HG03520 (cell line): ENCODE results near the gene PSMC3.

Source experiments
- ATAC-seq: cut with Tn5 transposase; IDR thresholded peaks from one replicate; pipeline ENCODE4 v1.9.1; 2021; ENCODE audit warnings: mild to moderate bottlenecking, moderate library complexity; ENCODE audit not compliant: unreplicated experiment

The PSMC3 gene

DNA sequence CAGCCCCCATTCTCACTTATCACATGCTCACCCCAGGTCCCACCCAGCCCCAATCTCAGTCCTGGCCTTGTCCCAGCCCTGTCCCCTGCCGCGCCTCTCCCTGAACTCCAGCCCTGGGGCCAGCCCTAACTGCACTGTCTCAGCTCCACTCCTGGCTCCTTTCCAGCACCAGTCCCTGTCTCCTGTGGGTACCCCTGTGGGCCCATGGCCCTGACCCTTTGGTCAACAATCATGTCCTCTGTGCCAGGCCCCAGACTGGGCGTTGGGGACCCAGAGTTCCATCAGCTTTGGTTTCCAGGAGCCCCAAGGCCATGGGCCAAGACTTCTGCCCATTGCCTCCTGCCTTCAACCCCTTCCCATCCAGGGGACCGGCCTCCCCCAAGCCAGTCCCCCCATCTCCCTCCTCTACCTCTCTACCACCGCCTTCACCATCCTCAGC, 48.6 kb downstream of the PSMC3 start:
- ATAC-seq, result no peak

DNA sequence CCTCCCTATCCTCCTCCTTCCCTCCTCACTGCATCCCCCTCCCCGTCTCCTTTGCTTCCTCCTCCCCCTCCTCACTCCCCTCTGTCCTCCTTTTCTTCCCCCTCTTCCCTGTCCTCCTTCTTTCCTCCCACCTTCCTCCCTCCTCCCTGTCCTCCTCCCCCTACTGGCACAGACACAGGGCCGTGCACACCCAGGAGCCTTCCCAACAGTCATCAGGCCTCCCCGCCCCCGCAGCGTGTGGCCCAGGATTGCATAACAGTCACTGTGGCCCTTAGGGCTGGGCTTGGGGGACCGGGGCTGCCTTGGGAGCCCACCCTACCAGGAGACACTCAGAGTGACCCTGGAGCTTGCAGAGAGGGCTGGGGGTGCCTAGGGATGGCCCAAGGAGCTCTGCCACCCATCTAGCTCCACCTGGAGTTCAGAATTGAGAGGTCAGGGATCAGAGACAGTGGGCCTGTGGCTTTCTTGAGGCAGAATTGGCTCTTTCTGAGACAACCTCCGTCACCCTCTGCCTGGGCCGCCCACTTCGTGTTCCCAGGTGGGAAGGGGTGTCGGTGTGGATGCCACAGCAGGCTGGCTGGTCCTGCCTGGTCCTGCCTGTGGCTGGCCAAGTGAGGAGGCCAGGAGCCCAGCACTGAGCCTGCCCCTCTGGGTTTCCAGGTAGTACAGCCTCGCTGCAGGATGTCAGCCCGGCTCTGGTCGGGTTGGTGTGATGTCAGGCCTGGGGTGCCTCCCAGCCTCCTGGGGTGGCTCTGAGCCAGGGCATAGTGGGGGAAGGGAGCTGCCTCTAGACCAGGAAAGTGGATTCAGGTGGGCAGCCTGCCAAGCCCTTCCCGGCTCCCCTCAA, 49.5 kb downstream of the PSMC3 start:
- no peak for ATAC-seq

DNA sequence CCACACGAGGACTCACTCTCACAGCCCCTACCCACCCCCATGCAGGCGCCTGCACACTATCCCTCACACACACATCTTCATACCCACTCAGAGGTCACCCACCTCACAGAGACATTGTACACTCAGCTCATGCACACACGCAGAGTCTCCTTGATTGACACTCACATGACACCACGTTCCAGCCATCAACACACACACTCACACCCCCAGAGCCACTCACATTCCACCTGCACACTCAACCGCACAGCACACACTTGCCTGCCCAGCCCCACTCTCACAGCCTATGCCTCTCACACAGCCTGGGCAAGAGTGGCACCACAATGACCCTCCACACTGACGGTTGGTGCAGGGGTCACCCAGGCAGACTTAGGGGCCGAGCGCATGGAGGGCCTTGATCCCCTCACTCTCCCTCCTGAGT, 50.1 kb downstream of the PSMC3 start:
- no peak for ATAC-seq

DNA sequence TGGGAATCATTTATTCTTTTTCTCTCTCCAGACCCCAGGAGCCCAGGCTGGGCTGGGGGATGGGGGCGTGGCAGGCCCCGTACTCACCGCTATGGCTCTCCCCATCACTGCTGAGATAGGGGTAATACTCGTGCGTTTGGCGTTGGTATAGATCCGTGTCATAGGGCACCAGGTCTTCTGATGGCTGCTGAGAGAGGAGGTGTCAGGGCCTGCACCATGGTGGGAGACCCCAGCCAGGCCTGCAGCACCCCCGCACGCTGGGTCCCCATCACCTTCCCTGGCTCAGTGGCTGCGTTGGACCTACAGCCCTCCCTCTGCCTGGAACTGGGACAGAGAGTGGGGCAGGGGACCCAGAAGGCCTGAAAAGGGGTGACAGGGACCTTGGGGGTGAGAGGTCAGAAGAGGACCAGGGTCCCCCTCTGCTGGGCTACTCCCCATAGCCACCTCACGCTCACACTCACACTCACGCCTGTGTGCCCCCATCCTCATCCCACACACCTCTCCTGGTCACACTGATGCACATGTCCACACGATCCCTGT, 50.6 kb downstream of the PSMC3 start:
- no peak for ATAC-seq

DNA sequence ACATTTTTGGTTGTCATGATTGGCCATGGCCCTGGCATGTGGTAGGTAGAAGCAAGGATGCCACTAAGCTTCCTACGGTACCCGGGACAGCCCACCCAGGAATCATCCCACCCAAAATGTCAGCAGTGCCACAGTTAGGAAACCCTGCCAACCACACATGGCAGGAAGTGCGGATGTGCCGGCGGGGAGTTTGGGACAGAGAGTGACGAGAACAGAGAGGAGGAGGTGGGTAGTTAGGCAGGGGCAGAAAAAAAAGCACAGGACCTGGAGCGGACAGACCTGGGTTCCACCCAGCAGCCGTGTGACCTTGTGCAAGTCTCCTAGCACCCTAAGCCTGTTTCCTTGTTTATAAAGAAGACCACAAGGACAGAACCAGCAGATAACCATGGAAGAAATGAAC, 51.2 kb downstream of the PSMC3 start:
- ATAC-seq, result no peak

DNA sequence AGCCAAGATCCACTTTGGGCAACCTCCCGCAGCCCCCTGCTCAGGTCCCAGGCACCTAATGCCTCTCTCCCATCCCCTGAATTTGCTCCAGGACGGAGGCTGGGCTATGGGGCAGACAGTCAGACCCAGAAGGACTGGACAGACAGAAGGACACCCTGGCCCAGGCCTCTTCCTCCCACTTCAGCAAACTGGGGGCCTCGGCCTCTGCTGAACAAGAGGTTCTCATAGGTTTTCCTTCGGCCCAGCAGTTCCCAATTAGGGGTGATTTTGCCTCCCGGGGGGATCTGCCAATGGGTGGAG, 51.6 kb downstream of the PSMC3 start:
- no peak for ATAC-seq

DNA sequence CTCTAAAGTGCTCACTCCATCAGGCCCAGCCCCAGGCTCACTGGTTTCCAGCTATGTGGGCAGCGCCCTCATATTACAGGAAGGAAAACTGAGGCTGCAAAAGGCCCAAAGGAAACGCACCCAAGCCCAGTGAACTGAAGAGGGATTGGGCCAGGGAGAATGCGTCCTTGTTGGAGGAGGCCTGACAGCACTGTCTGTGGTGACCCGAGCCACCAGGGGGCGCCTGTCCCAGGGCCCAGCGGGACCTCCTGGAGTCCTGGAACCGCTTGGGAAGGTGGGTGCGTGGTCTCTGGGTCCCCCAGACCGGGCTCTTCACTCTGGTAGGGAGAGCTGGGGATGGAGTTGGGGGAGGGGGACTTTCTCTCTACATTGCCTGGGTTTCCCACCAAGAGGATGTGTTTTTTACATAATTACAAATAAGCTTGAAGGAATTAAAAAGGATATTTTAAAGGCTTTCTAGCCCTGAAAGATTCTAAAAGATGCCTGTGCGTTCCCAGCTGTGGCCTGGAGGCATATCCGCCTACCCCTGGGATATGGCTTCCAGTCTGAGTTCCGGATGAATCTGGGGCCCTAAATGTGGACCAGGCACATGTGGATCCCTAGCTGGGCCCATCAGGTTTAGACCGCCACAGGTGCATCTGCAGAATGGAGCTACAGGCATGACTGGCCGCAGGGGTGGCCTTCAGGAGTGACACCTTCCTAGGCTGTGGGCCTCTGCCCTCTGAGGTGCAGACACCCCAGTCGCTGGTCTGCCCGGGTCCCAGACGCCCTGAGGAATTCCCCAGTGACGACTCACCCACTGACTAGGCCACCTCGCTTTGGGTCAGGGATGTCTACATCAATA, 52.1 kb downstream of the PSMC3 start:
- ATAC-seq, result peak; percentile 40

DNA sequence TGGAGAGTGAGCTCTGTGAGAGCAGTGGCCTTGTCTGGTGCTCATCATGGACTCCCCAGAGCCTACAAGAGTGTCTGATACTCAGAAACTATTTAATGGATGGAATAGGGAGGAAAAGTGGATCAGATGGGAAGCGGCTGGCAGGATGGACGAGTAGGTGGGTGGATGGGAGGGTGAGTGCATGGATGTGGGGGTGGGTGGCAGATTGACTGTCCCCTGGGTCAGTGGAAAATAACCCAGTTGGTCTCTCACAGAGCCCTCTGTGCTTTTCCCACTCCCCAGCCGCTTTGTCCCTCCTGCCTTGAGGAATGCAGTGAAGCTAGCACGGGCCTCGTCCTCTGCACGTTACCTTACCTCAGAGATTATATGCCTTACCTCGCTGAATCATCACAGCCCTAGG, 53.8 kb downstream of the PSMC3 start:
- ATAC-seq, result no peak

DNA sequence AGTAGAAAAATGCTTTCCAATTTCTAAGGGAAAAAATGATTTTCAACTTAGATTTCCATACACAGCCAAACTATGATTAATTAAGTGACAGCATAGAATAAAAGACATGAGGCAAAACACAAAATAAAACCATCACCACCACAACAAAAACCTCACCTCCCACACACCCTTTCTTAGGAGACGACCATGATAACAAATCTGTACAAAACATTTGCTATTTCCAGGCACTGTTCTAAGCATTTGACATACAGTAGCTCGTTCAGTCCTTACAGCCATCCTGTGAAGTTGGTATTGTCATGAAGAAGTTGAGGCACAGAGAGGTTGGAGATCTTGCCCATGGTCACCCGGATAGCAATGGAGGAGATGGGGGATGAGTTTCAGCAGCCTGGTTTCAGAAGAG, 56.6 kb downstream of the PSMC3 start:
- ATAC-seq, result no peak
